ENCODE measurements around the gene MSI2. TPM values are rescaled to one million over a fixed set of nuclear protein-coding genes. Genes with fewer than 3 reads are reported as not detected.

Gene MSI2
- total RNA-seq, 4 donors from 2014 or later: 9.9 to 18.5 (median 13.8) TPM

GRCh38 chr17:57703273-57703672 lies 446.9 kb downstream of the MSI2 start:
- H3K4me3 ChIP-seq (ENCODE audit: low read depth, poor library complexity, severe bottlenecking): no peak overlapping the region
- WGBS, 2 donors: 93 to 100% methylated on average over 1 of the region's 1 CpG
- TF ChIP-seq POLR2A (IDR thresholded peaks at IDR 0.05) (no peak), CTCF (IDR thresholded peaks at IDR 0.05) (no peak)
- intact Hi-C loops (cut with DNase I; ENCODE audit: low total_unique reads): no loop called here
- no peak for DNase-seq (ENCODE audit: low spot score in 2 of 2)

- WGBS, 2 donors: 93 to 97% methylated on average over 1 of the region's 1 CpG
- intact Hi-C loops (cut with DNase I; ENCODE audit: low total_unique reads): no loop called here
- no peak for DNase-seq (ENCODE audit: low spot score in 2 of 2)
- no peak for TF ChIP-seq POLR2A (IDR thresholded peaks at IDR 0.05)
- no peak for TF ChIP-seq CTCF (IDR thresholded peaks at IDR 0.05)
- H3K4me3 ChIP-seq (ENCODE audit: low read depth, poor library complexity, severe bottlenecking): no peak overlapping the region
These were observed 448.1 kb downstream of the MSI2 start for GRCh38 chr17:57704448-57704847.

GRCh38 chr17:57705921-57706695 lies 449.8 kb downstream of the MSI2 start:
- DNase-seq (ENCODE audit: low spot score in 2 of 2): no peak
- H3K4me3 ChIP-seq (ENCODE audit: low read depth, poor library complexity, severe bottlenecking): no peak overlapping the region
- 53 to 65% methylated on average over 12 of the region's 12 CpGs for WGBS, 2 donors
- intact Hi-C loops (cut with DNase I; ENCODE audit: low total_unique reads): no loop called here
- TF ChIP-seq POLR2A (IDR thresholded peaks at IDR 0.05): no peak
- TF ChIP-seq CTCF (IDR thresholded peaks at IDR 0.05): no peak

GRCh38 chr17:57706761-57707160 lies 450.4 kb downstream of the MSI2 start:
- WGBS, 2 donors: 74 to 83% methylated on average over 9 of the region's 9 CpGs
- DNase-seq (ENCODE audit: low spot score in 2 of 2): no peak
- no peak overlapping the region for H3K4me3 ChIP-seq (ENCODE audit: low read depth, poor library complexity, severe bottlenecking)
- intact Hi-C loops (cut with DNase I; ENCODE audit: low total_unique reads): no loop called here
- no peak for TF ChIP-seq POLR2A (IDR thresholded peaks at IDR 0.05)
- no peak for TF ChIP-seq CTCF (IDR thresholded peaks at IDR 0.05)

- no peak overlapping the region for H3K4me3 ChIP-seq (ENCODE audit: low read depth, poor library complexity, severe bottlenecking)
- DNase-seq (ENCODE audit: low spot score in 2 of 2): no peak
- 32 to 40% methylated on average over 6 of the region's 6 CpGs for WGBS, 2 donors
- intact Hi-C loops (cut with DNase I; ENCODE audit: low total_unique reads): no loop called here
- no peak for TF ChIP-seq POLR2A (IDR thresholded peaks at IDR 0.05)
- TF ChIP-seq CTCF (IDR thresholded peaks at IDR 0.05): no peak
These were observed 451.6 kb downstream of the MSI2 start for GRCh38 chr17:57707892-57708291.

- DNase-seq (ENCODE audit: low spot score in 2 of 2): no peak
- H3K4me3 ChIP-seq (ENCODE audit: low read depth, poor library complexity, severe bottlenecking): no peak overlapping the region
- 49 to 57% methylated on average over 2 of the region's 2 CpGs for WGBS, 2 donors
- no peak for TF ChIP-seq POLR2A (IDR thresholded peaks at IDR 0.05)
- no peak for TF ChIP-seq CTCF (IDR thresholded peaks at IDR 0.05)
- intact Hi-C loops (cut with DNase I; ENCODE audit: low total_unique reads): no loop called here
These were observed 452.1 kb downstream of the MSI2 start for GRCh38 chr17:57708410-57708809.
